NOMO-1 treated with dmso at 0.1 percent for 144 hours (cell line): ENCODE results near the gene GPX8.

Experiments
- DNase-seq: peaks from one replicate; lab custom pipeline; 2025; ENCODE audit not compliant: unreplicated experiment; lab: John Stamatoyannopoulos, UW

GPX8 gene

DNA sequence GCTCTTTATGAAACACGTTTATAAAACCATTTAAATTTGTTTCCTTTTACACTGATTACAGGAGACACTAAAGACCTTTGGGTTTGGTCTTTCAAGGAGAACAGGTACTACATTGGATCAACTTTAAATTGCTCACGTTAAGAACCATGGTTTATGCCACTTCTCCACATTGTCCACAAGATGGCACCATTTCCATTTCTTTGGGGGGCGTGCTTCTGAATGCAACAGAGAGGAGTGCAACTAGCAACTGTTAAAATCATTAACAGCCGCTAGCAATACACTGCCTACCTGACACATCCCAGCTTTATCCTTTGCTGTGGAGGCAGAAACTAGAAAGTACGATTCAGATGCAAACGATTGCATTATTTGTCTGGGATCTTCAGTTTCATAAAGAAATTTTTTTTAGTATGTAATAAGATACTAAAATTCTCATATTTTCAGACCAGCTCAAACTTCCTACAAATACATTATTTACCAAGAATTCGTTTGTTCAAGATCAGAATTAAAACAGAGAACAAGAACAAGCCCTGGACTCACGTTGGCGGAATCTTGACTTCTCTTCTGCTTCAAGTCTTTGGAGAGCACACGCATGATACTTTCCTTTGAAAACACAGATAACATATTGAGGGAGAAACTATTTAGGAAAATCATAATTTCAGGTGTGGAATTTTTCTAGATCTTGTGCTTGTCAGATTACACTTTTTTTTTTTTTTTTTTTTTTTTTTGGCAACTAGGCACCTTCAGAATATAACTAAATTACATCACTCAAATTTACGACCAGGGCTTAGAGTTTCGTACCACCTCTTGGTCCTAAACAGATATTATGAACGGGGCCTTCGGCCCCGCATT is 12.3 kb downstream of the GPX8 start:
- DNase-seq, result peak; percentile 26

GRCh38 chr5:55172937-55173686 is 13.1 kb downstream of the GPX8 start, which contains the start of gene CDC20B:
Gene CDC20B (minus strand): TSS chr5:55173177. CDS start chr5:55173000, 177 bp downstream.
- peak; percentile 24 for DNase-seq

- no peak for DNase-seq
These were observed 13.8 kb downstream of the GPX8 start for GRCh38 chr5:55173687-55174230.

- no peak for DNase-seq
These were observed 15.8 kb downstream of the GPX8 start for GRCh38 chr5:55175781-55176175.

- DNase-seq, result no peak
These were observed 16.3 kb downstream of the GPX8 start for GRCh38 chr5:55176176-55176818.

DNA sequence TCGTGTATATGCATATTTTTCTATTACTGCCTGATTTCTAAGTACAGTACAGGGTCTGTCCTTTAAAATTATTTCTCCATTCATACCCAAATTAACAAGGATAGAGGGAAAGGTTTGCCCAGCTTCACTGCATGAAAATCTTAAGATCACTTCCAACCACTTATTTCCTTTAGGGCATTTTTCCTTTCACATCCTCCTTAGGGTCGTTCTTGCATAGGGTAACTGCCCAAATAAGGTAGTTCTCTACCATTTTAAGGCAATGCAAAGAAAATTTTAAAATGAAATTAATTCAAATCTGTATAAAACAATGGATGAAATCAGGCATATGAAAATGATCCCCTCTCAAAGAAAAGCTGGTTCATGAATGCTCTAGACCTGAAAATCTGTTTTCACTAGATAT is 17.1 kb downstream of the GPX8 start:
- DNase-seq, result no peak

GRCh38 chr5:55180016-55180415 is 20.0 kb downstream of the GPX8 start:
- DNase-seq, result no peak

DNA sequence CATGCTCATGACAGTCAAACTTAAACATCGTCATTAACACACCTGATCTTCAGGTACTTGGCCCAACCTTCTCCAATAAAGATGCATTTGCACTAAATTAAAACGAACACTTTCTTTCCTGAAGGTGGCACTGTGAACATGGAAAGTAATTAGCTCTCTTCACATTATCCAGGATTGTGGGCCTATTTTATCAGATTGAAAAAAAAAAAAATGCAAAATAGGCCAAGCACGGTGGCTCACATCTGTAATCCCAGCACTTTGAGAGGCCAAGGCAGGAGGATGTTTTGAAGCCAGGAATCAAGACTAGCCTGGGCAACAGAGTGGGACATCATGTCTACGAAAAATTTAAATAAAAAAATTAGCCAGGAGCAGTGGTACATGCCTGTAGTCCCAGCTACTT is 27.4 kb downstream of the GPX8 start:
- no peak for DNase-seq

- DNase-seq, result no peak
These were observed 28.9 kb downstream of the GPX8 start for GRCh38 chr5:55188656-55189540.

DNA sequence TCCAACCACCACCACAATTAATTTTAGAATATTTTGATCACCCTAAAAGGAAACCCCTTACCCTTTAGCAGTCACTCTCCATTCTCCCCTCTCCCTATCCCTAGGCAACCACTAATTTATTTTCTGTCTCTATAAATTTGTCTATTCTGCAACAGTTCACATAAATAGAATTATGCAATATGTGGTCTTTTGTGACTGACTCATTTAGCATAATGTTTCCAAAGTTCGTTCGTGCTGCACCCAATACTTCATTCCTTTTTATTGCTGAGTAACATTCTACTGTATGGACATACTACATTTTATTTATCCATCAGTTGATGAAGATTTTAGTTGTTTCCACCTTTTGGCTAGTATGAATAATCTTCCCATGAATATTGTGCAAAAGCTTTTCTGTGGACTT is 31.2 kb downstream of the GPX8 start:
- no peak for DNase-seq

DNA sequence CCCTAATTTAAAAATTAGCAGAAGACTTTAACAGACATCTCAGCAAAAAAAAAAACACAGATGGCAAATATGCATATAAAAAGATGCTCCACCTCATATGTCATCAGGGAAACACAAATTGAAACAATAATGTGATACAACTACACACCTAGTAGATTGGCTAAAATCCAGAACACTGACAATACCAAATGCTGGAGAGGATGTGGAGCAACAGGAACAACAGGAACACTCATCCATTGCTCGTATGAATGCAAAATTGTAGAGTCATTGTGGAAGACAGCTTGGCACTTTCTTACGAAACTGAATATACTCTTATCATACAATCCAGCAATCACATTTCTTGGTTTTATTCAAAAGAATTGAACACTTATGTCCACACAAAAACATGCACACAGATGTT is 45.0 kb downstream of the GPX8 start:
- DNase-seq, result no peak

GRCh38 chr5:55211184-55211874 is 51.4 kb downstream of the GPX8 start:
- no peak for DNase-seq
